GM19467 (cell line): Measurements from ENCODE around the gene PARVB.

ENCODE experiments used
- ATAC-seq: cut with Tn5 transposase; IDR thresholded peaks from one replicate; pipeline ENCODE4 v1.9.1; 2021; ENCODE audit warnings: mild to moderate bottlenecking, moderate library complexity; ENCODE audit not compliant: unreplicated experiment

The PARVB gene

DNA sequence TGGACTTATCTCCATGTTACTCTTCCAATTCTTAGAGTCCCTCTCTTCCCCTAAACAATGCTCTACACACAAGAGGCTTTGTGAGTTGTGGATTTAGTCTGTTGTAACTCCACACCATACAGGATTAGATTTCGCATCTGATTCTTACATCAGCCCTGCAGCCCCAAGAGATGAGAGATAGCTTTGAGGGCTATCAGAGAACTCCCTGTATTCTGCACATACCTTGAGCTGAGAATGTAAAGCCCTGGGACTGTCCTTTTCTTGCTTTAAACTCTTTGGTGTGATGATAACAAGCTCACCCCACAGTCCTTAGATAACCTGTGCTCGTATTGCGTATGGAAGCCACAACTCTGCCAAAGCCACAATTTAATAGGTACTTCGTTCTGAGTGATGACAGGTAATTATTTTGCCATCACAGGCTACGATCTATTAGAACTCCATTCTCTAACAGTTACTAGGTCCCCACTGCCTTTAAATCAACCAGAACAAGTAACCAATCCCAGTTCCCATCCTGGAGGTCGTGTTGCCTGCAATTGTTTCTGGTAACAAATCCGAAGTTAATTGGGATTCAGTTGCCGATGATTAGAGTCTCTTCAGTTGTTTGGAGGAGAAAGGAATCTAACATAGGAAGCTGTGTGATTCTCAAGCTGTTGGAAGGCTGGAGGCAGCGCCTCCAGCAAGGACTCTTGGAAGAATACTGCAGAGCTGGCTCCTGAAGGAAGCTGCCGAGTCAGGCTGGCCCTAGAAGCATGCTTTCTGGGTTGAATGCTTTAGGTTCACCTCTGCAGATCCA is 155.3 kb downstream of the PARVB start:
- ATAC-seq: no peak

GRCh38 chr22:44179989-44180705 is 156.0 kb downstream of the PARVB start:
- no peak for ATAC-seq

DNA sequence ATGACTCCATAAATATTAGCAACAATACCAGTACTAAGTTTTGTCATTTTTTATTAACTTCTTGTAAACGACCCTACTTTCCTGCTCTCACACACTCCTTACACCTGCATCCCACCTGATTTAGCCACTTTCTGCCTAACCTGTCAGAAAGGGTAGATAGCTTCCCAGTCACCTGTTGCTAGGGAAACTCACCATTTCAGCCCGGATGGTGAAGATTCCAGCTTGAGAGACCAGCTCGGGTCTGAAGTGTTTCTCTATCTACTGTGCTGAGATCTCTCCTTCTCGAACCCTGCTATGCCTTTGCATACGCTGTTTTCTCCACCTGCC is 156.6 kb downstream of the PARVB start, which contains the start of gene PARVG:
Gene PARVG, plus strand, starts transcription at position 220 of the 327 bp plus-strand sequence. CDS start 2,405 bp downstream, outside the sequence.
- ATAC-seq: no peak

DNA sequence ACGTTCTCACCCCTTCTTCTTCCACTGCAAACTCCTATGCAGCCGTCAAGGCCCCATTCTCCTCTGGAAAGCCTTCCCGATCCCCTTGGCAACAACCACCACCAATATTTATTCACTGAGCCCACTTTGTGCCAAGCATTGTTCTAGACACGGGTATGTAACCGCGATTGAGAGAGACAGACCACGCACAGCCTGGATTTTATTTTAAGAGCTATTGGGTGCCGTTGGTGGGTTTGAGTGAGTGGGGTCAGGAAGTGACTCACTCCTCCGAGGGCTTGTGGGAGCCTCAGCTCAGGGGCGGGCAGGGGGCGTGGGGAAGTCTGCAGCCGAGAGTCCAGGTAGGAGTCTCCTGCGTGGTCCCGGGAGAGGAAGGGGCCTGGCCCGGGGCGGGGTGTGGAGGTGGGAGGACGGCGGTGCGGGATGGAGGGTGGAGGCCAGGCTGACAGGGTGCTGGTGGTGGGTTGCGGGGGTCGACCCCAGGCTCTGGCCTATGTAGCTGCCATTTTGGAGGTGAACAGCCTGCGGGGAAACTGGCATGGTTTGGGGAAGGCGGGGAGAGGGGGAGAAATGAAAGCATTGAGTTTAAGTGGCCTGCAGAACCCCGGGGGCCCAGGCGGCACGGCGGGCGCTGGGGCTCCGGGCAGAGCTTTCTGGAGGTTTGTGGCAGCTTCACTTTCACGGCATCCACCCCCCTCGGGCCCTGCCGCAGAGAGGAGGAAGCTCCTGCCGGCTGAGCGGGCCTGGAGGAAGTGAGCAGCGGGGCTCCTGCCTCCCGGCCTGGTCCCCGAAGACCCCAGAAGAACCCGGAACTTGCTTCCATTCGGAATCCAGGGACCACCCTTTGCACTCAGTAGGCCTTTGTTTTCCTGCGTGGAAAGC is 157.2 kb downstream of the PARVB start:
- ATAC-seq: no peak

- ATAC-seq: no peak
Measured at GRCh38 chr22:44181912-44182587, 157.9 kb downstream of the PARVB start.

GRCh38 chr22:44182588-44183286 is 158.6 kb downstream of the PARVB start:
- ATAC-seq: no peak

- no peak for ATAC-seq
Measured at GRCh38 chr22:44183287-44183588, 159.1 kb downstream of the PARVB start.

DNA sequence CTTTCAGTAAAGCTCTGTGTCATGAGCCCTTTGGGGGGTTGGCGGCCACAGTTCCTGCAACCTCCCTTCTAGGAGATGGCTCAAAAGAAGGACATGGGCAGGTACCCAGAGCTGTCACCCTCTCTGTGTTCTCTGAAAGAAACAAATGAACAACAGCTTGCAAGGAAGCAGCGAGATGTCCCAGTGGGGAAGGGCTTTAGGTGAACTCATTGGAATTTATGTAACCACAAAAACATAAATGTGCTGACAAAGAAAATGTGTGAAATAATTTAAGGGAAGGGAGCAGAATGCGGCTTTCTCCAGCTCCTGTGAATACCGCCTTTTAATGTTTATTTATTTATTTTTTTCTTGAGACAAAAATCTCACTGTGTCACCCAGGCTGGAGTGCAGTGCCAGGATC is 159.9 kb downstream of the PARVB start:
- ATAC-seq: no peak

DNA sequence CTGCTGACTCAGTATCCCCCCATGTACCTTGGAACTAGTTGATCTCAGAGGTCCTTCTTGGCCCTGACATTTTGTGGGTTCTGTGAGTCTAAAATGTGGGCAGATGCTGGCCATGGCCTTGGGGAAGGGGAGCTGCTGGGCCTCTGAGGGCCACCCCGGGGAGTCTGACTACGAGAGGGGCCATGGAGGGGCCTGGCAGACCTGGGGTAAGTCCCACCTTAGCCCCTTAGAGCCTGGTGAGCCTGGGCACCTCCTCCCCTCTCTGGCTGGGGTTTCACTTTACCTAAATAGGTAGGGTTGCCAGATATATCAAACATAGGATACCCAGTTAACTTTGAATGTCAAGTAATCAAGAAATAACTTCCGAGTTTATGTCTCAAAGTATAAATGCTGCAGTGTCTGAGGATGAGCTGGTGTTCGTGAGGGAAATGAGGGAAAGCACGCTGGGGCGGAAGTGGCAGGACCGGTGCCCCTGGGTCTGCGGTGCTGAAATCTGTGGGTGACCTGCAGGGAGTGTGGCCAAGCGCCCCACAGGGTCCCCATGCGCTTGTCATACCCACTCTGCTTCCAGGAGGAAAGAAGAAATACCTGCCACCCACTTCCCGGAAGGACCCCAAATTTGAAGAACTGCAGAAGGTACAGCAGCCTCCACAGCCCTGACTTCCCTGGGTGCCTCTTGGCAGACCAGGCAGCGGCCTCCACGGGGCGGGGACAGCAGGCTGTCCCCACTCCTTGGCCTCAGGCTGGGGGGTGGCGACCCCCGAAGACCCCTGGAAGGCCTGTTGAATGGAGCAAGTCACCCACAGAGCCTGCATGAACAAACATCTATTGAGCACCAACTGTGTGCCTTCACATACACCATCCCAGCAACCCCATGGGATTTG is 161.4 kb downstream of the PARVB start:
- ATAC-seq: no peak

DNA sequence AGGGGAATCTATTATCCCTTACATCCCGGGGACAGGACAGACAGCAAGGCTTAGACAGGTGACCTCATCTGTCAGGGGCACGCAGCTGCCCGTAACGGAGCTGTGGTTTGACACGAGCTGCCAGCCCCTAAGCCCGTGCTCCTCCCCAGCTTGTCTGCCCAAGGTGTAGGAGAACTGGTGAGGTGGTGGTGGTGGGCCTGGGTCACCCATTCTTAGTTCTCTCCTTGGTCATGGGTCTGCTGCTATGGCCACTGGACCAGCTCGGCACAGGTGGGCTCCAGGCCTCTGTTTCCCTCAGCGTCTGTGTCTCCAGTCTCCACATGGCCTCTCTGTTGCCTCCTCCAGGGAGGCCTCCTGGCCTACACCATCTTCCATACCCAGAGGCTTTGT is 162.0 kb downstream of the PARVB start:
- no peak for ATAC-seq

- no peak for ATAC-seq
Measured at GRCh38 chr22:44186737-44187136, 162.6 kb downstream of the PARVB start.

- no peak for ATAC-seq
Measured at GRCh38 chr22:44187652-44188230, 163.6 kb downstream of the PARVB start.

DNA sequence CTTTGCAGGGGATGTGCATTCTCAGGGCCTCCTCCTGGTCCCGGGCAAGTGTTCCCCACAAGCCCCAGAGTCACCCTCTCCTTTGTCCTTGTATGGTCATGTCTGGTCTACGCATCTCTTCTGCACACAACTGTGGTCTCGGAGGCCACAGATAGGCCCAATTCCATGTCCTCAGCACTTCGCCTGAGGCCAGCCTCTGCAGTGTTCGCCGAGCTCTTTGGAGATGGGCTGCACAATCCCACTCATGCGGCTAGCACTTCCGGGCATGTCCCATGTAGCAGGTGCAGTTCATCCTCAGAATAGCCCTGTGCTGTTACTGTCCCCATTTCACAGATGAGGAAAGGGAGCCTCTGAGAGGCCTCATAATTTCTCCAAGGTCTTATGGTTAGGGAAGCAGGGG is 164.2 kb downstream of the PARVB start:
- no peak for ATAC-seq

DNA sequence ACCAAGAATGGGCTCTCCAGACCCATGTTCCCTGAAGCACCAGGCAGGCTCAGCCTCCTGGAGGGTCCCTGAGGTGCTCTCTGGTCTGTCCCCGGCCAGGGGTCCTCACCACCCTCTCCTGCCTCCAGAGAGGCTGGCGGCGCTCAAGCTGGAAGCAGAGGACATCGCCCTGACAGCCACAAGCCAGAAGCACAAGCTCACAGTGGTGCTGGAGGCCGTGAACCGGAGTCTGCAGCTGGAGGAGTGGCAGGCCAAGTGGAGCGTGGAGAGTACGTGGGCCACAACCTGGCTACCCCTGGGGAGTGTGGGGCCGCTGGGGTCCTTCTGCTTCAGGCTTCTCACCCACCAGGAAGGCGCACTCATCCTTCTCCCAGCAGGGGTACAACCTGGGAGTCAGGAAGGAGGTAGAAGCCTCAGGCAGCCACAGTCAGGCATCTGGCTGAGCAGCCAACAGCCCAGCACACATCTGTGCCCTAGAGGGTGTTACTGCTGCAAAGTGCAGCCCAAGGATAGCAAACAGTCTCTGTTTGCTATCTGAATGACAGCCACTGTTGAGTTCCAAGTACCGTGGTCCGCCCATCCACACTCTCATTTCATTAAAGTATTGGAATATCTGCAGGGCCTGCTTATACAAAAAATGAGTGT is 165.0 kb downstream of the PARVB start:
- ATAC-seq: no peak

- no peak for ATAC-seq
Measured at GRCh38 chr22:44190381-44190976, 166.4 kb downstream of the PARVB start.

- no peak for ATAC-seq
Measured at GRCh38 chr22:44191036-44191454, 166.9 kb downstream of the PARVB start.

- no peak for ATAC-seq
Measured at GRCh38 chr22:44192098-44192815, 168.2 kb downstream of the PARVB start.
